Activated CD8-positive, alpha-beta memory T cell treated with anti-CD3 and anti-CD28 coated beads, Interleukin-2, amount 50 U/mL, for 48 hours (primary cell): ENCODE measurements around the gene C3AR1.
A peak's percentile ranks its signal among the peaks of the same experiment; 100 is the strongest.

Experiments used
- DNase-seq: peaks from one replicate; pipeline ENCODE4 v3.0.0-alpha.2; 2020

Gene C3AR1

DNA sequence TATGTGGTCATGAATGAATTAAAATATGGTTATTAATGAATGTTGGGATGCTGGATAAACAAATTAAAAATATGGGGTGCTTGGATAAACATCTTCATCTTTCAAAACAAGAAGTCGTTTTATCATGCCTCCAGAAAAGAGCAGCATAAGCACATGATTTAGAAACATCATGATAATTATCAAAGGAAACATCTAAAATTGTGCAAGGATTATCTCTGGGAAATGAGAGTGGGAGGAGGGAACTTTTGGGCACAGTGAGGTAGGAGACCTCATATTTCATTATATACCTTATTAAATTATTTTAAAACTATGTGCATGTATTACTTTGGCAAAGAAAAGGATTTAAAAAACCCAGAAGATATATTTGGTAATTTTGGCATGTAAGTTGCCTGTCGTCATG is 8.9 kb downstream of the C3AR1 start:
- DNase-seq = no peak

GRCh38 chr12:8054816-8055215 is 11.3 kb downstream of the C3AR1 start:
- no peak for DNase-seq

- no peak for DNase-seq
Measured at GRCh38 chr12:8052679-8053078, 13.5 kb downstream of the C3AR1 start.

DNA sequence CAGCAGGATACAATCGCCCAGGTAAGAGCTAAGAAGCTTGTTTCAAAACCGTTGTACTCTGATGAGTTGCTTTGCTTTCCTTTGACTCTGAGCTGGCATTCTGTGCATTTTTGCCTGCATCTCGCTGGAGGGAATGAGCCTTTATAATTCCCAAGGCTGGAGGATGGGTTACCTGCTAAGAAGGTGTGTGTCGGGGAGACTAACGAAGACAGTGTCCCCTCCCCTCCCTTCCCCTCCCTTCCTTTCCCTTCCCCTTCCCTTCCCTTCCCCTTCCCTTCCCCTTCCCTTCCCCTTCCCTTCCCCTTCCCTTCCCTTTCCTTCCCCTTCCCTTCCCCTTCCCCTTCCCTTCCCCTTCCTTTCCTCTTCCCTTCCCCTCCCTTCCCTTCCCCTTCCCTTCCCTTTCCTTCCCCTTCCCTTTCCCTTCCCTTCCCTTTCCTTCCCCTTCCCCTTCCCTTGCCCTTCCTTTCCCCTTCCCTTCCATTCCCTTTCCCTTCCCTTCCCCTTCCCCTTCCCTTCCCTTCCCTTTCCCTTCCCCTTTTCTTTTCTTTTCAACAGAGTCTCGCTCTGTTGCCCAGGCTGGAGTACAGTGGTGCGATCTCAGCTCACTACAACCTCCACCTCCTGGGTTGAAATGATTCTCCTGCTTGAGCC is 15.4 kb downstream of the C3AR1 start:
- no peak for DNase-seq

DNA sequence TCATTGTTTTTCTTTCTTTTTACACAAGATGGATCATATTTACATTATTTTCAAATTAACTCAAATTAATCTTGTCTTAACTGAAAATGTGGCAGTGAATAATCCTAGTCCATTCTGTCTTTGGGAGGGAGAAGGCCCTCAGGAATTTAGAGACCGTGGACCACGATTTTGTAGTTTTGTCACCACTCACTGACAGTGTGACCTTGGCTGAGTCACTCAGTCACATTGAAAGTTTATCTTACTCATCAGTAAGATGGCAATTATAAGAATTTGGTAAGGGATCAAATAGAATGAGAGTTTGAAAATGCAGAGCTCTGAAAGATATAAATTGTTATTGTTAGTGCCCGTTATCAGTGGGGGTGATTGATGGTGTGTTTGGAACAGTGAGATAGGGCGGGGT is 17.3 kb downstream of the C3AR1 start:
- DNase-seq = no peak

DNA sequence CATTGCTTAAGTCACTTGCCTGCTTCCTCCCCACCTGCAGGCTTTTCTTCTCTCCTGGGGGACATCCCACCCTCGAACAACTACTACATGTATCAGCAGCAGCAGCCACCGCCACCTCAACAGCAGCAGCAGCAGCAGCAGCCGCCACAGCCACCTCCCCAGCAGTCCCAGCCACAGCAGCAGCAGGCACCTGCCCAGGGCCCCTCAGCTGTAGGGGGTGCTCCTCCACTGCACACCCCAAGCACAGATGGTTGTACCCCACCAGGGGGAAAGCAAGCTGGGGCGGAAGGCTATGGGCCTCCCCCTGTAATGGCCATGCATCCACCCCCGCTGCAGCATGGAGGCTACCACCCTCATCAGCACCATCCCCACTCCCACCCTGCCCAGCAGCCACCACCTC is 18.3 kb downstream of the C3AR1 start:
- DNase-seq = no peak

- peak; percentile 89 for DNase-seq
Measured at GRCh38 chr12:8045952-8046944, 19.9 kb downstream of the C3AR1 start.

GRCh38 chr12:8040791-8041190 is 25.4 kb downstream of the C3AR1 start:
- DNase-seq = no peak

DNA sequence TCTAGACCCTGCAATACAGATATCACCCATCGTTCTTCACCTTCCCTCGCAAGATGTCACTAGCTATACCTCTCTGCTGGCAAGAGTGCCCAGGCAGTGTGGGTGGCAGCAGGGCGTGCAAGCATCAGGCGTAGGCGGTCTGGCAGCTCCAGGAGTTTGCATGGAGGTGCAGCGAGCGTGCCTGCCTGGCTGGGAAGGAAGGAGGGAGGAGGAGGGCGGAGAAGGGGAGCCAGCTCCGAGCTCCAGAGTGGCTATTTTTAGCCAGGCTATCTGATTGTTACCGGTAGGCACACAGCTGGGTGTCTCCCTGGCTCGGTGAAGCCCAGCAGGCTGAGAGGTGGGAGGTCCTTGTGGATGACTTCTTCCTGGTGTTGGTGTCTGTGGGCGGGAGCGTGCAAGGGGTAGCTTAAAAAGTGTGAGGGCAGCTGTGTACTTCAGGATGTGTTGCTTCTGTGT is 27.5 kb downstream of the C3AR1 start:
- DNase-seq = peak; percentile 62

GRCh38 chr12:8037947-8038346 is 28.2 kb downstream of the C3AR1 start:
- no peak for DNase-seq

DNA sequence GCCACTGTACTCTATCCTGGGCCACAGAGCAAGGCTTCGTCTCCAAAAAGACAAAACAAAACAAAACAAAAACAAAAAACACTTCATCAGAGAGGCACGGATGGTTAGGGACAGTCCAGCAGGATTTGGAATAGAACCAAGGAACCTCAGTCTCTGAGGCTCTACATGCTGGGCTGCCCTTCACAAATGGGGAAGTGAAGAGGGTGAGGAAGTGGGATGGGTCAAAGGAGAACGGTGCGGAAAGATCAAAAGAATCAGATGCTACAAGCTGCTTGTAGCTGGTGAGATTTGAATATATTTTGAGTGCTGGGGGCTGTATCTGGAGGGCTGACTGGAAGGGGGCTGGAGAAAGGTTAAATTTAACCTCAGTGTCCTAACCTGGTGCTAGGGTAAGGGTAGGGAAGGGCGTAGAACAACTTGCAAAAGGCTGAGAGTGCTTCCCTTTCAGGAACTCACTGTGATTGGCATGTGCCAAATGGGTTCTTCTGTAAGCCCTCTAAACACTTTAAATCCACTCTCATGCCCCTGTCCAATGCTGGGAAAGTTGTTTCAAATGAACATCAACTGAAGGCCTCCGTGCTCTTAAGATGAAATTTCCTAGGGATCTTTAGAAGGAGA is 29.0 kb downstream of the C3AR1 start:
- DNase-seq = no peak

DNA sequence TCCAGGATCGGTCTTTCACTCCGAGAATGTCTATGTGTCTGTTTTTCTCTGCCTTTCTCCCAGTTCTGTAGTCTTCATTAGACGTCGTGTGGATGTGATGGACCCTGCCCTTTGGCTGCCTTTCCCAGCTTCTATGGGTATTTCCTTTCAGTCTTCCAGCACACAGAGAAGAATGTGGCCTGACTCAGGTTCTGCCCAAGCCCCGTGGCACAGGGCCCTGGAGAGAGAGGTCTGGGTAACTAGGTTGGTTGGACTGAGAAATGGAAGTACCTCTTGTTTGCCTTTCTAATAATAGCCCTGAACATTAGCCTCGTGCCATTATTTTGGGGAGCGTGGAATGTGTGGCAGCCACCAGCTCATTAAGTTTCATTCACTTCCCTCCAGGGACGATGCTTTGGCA is 29.8 kb downstream of the C3AR1 start:
- no peak for DNase-seq

DNA sequence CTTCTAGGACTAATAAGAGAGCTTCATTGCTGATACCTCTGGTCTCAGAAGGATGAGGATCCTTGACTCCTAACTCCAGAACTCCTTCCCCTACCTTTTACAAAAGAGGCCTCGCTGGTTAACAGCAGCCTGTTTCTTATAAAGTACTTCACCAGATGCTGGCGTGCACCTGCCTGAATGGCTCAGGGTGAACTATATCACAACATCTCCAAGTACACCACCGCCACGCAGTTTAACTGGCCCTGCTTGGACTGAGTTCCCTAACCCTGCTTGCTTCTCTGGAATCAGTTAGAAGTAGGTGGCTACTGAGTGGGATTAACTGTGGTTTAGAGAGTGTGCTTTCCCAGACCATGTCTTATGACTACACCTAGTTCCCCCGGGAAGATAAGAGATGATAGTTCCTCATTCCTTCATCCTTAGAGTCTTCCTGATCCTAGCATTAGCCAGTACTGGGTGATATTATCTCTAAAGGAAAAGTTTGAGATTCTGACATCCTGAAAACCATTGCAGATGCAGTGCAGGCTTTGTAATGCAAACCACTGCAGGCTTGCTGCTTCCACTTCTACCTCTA is 30.6 kb downstream of the C3AR1 start:
- DNase-seq = no peak

GRCh38 chr12:8034802-8035201 is 31.4 kb downstream of the C3AR1 start:
- DNase-seq = no peak

DNA sequence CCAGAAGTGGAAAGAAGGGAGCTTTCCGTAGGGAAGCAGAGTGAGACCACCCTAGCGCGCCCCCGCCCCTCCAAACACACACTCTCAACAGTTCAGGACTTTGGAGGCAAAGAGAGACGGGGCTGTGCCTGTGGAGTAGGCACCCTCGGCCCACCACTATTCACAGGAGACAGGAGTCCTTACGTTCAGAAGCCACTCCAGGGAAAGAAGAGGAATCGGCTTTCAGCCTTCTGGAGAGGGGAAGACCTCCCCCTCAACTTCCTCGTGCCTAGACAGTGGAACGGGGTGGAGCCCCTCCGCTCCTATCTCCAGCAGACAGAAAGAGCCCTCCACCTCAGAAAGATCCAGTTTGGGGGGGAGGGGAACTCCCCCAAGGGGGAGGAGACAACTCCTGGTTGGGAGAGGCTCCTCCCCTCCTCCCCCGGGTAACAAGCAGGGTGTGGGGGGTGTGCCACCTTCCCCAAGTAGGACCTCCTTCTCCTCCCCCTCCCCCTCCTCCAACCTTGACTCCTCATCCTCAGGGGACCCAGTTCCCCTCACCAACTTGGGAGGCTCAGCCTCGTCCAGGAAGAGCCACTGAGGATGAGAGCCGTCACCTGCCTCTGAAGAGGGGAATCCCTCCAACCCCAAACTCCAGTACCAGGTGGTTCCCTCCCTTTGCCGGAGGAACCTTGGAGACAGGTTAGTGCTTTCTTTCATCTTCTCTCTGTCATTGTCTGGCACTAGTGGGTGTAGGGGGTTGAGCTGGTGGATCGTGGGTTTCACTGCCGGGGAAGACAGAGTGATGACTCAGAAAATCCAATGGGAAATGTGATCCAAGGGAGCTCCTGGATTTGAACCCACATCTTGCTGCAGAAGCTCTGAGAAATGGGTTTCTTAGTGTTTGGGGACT is 32.8 kb downstream of the C3AR1 start:
- DNase-seq = peak; percentile 69

GRCh38 chr12:8032242-8033152 is 33.7 kb downstream of the C3AR1 start, which contains the start of gene FOXJ2:
FOXJ2 (plus strand) TSS chr12:8032716; CDS start chr12:8039833, 7,117 bp downstream.
- DNase-seq = peak; percentile 86

DNA sequence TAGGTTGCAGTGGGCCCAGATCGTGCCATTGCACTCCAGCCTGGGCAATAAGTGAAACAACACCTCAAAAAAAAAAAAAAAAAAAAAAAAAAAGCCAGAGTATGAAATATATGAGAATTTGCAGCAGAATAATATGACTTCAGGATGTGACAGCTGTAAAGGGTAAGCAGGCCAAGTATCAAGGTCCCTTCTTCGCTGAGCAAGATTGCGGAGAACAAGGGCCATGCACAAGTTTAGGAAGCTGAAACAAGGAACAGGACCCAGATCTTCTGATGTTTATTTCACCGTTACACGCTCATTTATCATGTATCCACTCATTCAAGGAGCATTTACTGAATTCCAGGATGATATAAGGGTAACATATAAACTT is 34.3 kb downstream of the C3AR1 start:
- DNase-seq = peak; percentile 40

DNA sequence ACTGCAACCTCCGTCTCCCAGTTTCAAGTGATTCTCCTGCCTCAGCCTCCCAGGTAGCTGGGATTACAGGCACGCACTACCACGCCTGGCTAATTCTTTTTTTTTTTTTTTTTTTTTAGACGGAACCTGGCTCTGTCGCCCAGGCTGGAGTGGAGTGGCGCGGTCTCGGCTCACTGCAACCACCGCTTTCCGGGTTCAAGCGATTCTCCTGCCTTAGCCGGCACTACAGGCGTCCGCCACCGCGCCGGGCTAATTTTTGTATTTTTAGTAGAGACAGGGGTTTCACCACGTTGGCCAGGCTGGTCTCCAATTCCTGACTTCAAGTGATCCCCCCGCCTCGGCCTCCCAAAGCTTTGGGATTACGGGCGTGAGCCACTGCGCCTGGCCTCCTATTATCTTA is 35.1 kb downstream of the C3AR1 start:
- peak; percentile 42 for DNase-seq

DNA sequence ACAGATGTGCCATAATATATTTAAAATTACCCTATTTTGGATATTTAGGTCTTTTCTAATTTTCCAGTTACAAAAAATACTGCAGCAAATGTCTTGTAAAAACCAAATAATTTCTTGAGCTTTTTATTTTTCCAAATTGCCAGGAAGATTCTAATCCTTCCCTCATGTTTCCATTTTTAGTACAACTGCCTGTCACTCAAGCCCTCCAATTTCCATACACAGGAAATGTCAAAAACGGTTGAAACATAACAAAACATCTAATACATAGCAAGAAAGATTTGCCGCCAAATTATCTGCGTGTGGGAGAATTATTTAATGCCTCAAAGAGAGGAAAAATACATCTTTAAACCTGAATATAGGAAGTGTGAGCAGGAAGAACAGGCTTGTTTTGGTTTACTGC is 36.0 kb downstream of the C3AR1 start:
- no peak for DNase-seq

DNA sequence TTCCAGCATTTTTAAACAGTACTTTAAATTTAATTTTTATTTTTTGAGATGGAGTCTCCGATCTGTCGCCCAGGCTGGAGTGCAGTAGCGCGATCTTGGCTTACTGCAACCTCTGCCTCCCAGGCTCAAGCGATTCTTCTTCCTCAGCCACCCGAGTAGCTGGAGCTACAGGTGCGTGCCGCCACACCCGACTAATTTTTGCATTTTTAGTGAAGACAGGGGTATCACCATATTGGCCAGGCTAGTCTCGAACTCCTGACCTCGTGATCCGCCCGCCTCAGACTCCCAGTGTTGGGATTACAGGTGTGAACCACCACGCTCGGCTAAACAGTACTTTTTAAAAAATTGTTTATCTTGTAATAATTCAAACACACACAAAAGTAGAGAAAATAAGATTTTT is 37.9 kb downstream of the C3AR1 start:
- DNase-seq = peak; percentile 40

GRCh38 chr12:8027856-8028255 is 38.3 kb downstream of the C3AR1 start:
- DNase-seq = no peak
